Measurements from ENCODE around the gene ZNF431.
"Not testable (repeated sequence)": the region's sequence is repeated elsewhere in the genome, so short reads cannot be mapped to it uniquely, and the experiment has no call there.

ZNF431 gene

GRCh38 chr19:21221693-21222092 is 79.9 kb downstream of the ZNF431 start:
- ChIA-PET CTCF (no interaction called here), POLR2A (no interaction called here)
- TF ChIP-seq CTCF (IDR thresholded peaks at IDR 0.05; ENCODE audit: insufficient read depth, low read length, missing control alignments), result no peak
- no peak overlapping the region for H3K4me3 ChIP-seq (ENCODE audit: low read depth, low read length)
- no peak for DNase-seq (ENCODE audit: low read depth, low spot score)

- POLR2A ChIA-PET; CTCF ChIA-PET; DNase-seq (ENCODE audit: low read depth, low spot score); H3K4me3 ChIP-seq (ENCODE audit: low read depth, low read length): not testable (repeated sequence)
Observed at GRCh38 chr19:21229938-21230337, 88.1 kb downstream of the ZNF431 start.

- ChIA-PET POLR2A (no interaction called here), CTCF (no interaction called here)
- DNase-seq (ENCODE audit: low read depth, low spot score), result no peak
- H3K4me3 ChIP-seq (ENCODE audit: low read depth, low read length), result no peak overlapping the region
- TF ChIP-seq CTCF (IDR thresholded peaks at IDR 0.05; ENCODE audit: insufficient read depth, low read length, missing control alignments), result no peak
Observed at GRCh38 chr19:21233691-21234090, 91.9 kb downstream of the ZNF431 start.

GRCh38 chr19:21236751-21237150 is 94.9 kb downstream of the ZNF431 start:
- DNase-seq (ENCODE audit: low read depth, low spot score); CTCF ChIA-PET; POLR2A ChIA-PET; H3K4me3 ChIP-seq (ENCODE audit: low read depth, low read length): not testable (repeated sequence)

- ChIA-PET CTCF (no interaction called here), POLR2A (no interaction called here)
- no peak for TF ChIP-seq CTCF (IDR thresholded peaks at IDR 0.05; ENCODE audit: insufficient read depth, low read length, missing control alignments)
- no peak overlapping the region for H3K4me3 ChIP-seq (ENCODE audit: low read depth, low read length)
- DNase-seq (ENCODE audit: low read depth, low spot score), result no peak
Observed at GRCh38 chr19:21238670-21239069, 96.8 kb downstream of the ZNF431 start.

Data from AG04449 (cell line).